SKM-1 treated with dmso at 0.1 percent for 144 hours (cell line): ENCODE results near the gene LRRC59.

Experiments
- DNase-seq: peaks from one replicate; lab custom pipeline; 2025; ENCODE audit not compliant: unreplicated experiment; lab: John Stamatoyannopoulos, UW

The LRRC59 gene

GRCh38 chr17:50363217-50364060 is 33.9 kb downstream of the LRRC59 start:
- no peak for DNase-seq

GRCh38 chr17:50362661-50363060 is 34.7 kb downstream of the LRRC59 start:
- DNase-seq, result no peak

GRCh38 chr17:50361561-50362480 is 35.5 kb downstream of the LRRC59 start:
- peak; percentile 78 for DNase-seq

- no peak for DNase-seq
These were observed 36.7 kb downstream of the LRRC59 start for GRCh38 chr17:50360486-50361115.

- no peak for DNase-seq
These were observed 37.3 kb downstream of the LRRC59 start for GRCh38 chr17:50359998-50360461.

- DNase-seq, result no peak
These were observed 38.2 kb downstream of the LRRC59 start for GRCh38 chr17:50359005-50359699.

- DNase-seq, result no peak
These were observed 39.1 kb downstream of the LRRC59 start for GRCh38 chr17:50358177-50358576.

GRCh38 chr17:50356892-50357510 is 40.3 kb downstream of the LRRC59 start:
- no peak for DNase-seq

GRCh38 chr17:50356418-50356817 is 40.9 kb downstream of the LRRC59 start:
- DNase-seq, result no peak

- no peak for DNase-seq
These were observed 41.5 kb downstream of the LRRC59 start for GRCh38 chr17:50355701-50356341.

GRCh38 chr17:50355336-50355700 is 42.0 kb downstream of the LRRC59 start:
- no peak for DNase-seq

- no peak for DNase-seq
These were observed 42.5 kb downstream of the LRRC59 start for GRCh38 chr17:50354776-50355175.

- no peak for DNase-seq
These were observed 43.1 kb downstream of the LRRC59 start for GRCh38 chr17:50354198-50354597.

- DNase-seq, result no peak
These were observed 43.6 kb downstream of the LRRC59 start for GRCh38 chr17:50353600-50354195.

- DNase-seq, result no peak
These were observed 44.4 kb downstream of the LRRC59 start for GRCh38 chr17:50352693-50353599.

- DNase-seq, result no peak
These were observed 45.1 kb downstream of the LRRC59 start for GRCh38 chr17:50352072-50352692.

GRCh38 chr17:50350733-50351132 is 46.6 kb downstream of the LRRC59 start:
- no peak for DNase-seq

- no peak for DNase-seq
These were observed 48.1 kb downstream of the LRRC59 start for GRCh38 chr17:50349243-50349600.
